Activated T-cell treated with anti-CD3 and anti-CD28 coated beads, Interleukin-2, amount 50 U/mL, for 24 hours (primary cell): ENCODE results near the gene NTN3.

Source experiments
- DNase-seq: peaks from one replicate; pipeline ENCODE4 v3.0.0-alpha.2; 2020
- H3K27ac Mint-ChIP-seq: 2 replicates; pipeline ENCODE4 v1.8.0; 2020; ENCODE audit warnings: mild to moderate bottlenecking, mixed read lengths
- H3K27me3 Mint-ChIP-seq: 2 replicates; pipeline ENCODE4 v1.8.0; 2020; ENCODE audit warnings: mixed read lengths
- H3K36me3 Mint-ChIP-seq: 2 replicates; pipeline ENCODE4 v1.8.0; 2020; ENCODE audit warnings: low read depth, mixed read lengths
- H3K4me1 Mint-ChIP-seq: 2 replicates; pipeline ENCODE4 v1.8.0; 2020; ENCODE audit warnings: low read depth, mixed read lengths
- H3K4me3 Mint-ChIP-seq: 2 replicates; pipeline ENCODE4 v1.8.0; 2020; ENCODE audit warnings: mild to moderate bottlenecking, moderate library complexity, mixed read lengths
- H3K9me3 Mint-ChIP-seq: 2 replicates; pipeline ENCODE4 v1.8.0; 2020; ENCODE audit warnings: mixed read lengths

Gene NTN3

DNA sequence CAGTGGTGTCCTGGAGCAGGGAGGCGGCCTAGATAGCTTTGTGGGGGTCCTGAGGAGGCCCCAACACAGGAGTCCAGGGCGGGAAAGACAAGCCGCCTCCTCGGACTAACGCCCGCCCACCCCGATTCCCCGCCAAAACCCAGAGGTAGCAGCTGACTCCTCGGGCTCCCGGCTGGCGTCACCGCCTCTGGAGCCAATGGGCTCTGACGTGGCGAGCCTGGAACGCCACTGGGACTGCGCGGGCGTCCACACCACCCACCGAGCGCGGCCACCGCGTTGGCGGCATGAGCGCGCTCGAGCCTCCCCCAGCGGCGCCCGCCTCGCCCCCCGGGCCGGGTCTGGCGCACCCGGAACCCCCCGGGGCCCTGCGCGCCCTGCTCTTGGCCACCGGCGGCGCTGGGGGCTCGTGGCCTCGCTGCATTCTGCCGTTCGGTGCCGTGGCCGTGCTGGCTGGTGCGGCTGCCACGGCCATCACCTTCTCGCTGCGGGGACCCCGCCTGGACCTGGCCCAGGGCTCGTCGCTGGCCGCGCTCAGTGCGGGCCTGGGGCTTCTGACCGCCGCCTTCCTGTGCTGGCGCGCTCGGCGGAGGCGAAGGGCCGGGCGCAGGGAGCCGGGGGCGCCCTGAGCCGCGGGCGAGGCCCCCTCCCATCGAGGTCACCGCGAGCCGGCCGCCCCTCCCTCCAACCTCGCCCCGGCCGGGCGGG lies 3.4 kb upstream of the NTN3 start:
- H3K36me3 Mint-ChIP-seq = peaks cover 4% of the 10 kb centered on the region
- no peak overlapping the region for H3K27ac Mint-ChIP-seq
- H3K27me3 Mint-ChIP-seq = peaks cover 36% of the 10 kb centered on the region
- peak; percentile 53 for DNase-seq
- no peak overlapping the region for H3K4me3 Mint-ChIP-seq
- peaks cover 16% of the 10 kb centered on the region for H3K4me1 Mint-ChIP-seq
- H3K9me3 Mint-ChIP-seq = no peaks in the 10 kb centered on the region

- no peaks in the 10 kb centered on the region for H3K9me3 Mint-ChIP-seq
- H3K27me3 Mint-ChIP-seq = peaks cover 42% of the 10 kb centered on the region
- peaks cover 2% of the 10 kb centered on the region for H3K36me3 Mint-ChIP-seq
- peak overlapping the region; percentile 26 for H3K27ac Mint-ChIP-seq
- peak; percentile 45 for DNase-seq
- H3K4me1 Mint-ChIP-seq = peaks cover 20% of the 10 kb centered on the region
- H3K4me3 Mint-ChIP-seq = peak overlapping the region; percentile 25
Measured at GRCh38 chr16:2468233-2468724, 2.8 kb upstream of the NTN3 start.

DNA sequence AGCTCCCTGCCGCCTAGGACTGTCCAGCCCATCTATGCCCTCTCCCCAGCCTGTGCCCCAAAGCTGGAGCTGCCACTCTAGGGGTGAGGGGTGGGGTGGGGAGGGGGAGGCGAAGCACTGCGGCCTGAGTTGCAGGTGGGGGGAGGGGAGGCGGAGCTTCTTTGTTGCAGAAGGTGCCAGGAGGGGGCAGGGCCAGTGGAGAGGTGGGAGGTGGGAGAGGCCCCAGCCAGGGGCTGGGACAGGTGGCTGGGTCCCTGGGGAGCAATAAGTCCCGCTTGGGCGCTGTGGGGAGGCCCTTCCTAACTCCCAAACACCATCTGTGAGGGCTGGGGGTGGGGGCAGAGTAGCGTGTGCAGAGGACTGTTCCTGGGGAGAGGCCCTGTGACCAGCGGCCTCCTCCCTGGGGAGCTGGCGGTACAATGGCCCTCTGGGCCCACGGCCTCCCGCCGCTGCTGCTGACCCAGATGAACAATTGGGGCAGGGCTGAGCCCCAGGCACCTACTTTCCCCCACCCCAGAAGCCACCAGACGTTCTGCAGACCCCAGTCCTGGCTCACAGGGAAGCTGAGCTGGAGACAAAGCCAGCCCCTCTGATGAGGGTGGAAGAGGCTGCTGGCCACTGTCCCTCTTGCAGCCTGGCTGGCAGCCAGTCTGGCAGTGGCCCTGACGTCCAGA lies 2.2 kb upstream of the NTN3 start:
- peak overlapping the region; percentile 25 for H3K4me3 Mint-ChIP-seq
- H3K27ac Mint-ChIP-seq = peak overlapping the region; percentile 26
- H3K4me1 Mint-ChIP-seq = peaks cover 22% of the 10 kb centered on the region
- H3K9me3 Mint-ChIP-seq = no peaks in the 10 kb centered on the region
- DNase-seq = peak; percentile 42
- no peaks in the 10 kb centered on the region for H3K36me3 Mint-ChIP-seq
- peaks cover 44% of the 10 kb centered on the region for H3K27me3 Mint-ChIP-seq

GRCh38 chr16:2469399-2470233 lies 1.5 kb upstream of the NTN3 start:
- no peak overlapping the region for H3K4me3 Mint-ChIP-seq
- no peak for DNase-seq
- no peak overlapping the region for H3K27ac Mint-ChIP-seq
- no peaks in the 10 kb centered on the region for H3K36me3 Mint-ChIP-seq
- H3K4me1 Mint-ChIP-seq = peaks cover 22% of the 10 kb centered on the region
- H3K9me3 Mint-ChIP-seq = no peaks in the 10 kb centered on the region
- H3K27me3 Mint-ChIP-seq = peaks cover 44% of the 10 kb centered on the region

GRCh38 chr16:2470234-2470601 lies 879 bp upstream of the NTN3 start:
- peaks cover 44% of the 10 kb centered on the region for H3K27me3 Mint-ChIP-seq
- no peak overlapping the region for H3K27ac Mint-ChIP-seq
- H3K4me1 Mint-ChIP-seq = peaks cover 22% of the 10 kb centered on the region
- no peaks in the 10 kb centered on the region for H3K9me3 Mint-ChIP-seq
- no peaks in the 10 kb centered on the region for H3K36me3 Mint-ChIP-seq
- no peak overlapping the region for H3K4me3 Mint-ChIP-seq
- DNase-seq = no peak

GRCh38 chr16:2470603-2471015 lies 488 bp upstream of the NTN3 start:
- H3K36me3 Mint-ChIP-seq = no peaks in the 10 kb centered on the region
- DNase-seq = peak; percentile 46
- H3K9me3 Mint-ChIP-seq = no peaks in the 10 kb centered on the region
- peaks cover 44% of the 10 kb centered on the region for H3K27me3 Mint-ChIP-seq
- H3K4me1 Mint-ChIP-seq = peaks cover 22% of the 10 kb centered on the region
- no peak overlapping the region for H3K27ac Mint-ChIP-seq
- no peak overlapping the region for H3K4me3 Mint-ChIP-seq

DNA sequence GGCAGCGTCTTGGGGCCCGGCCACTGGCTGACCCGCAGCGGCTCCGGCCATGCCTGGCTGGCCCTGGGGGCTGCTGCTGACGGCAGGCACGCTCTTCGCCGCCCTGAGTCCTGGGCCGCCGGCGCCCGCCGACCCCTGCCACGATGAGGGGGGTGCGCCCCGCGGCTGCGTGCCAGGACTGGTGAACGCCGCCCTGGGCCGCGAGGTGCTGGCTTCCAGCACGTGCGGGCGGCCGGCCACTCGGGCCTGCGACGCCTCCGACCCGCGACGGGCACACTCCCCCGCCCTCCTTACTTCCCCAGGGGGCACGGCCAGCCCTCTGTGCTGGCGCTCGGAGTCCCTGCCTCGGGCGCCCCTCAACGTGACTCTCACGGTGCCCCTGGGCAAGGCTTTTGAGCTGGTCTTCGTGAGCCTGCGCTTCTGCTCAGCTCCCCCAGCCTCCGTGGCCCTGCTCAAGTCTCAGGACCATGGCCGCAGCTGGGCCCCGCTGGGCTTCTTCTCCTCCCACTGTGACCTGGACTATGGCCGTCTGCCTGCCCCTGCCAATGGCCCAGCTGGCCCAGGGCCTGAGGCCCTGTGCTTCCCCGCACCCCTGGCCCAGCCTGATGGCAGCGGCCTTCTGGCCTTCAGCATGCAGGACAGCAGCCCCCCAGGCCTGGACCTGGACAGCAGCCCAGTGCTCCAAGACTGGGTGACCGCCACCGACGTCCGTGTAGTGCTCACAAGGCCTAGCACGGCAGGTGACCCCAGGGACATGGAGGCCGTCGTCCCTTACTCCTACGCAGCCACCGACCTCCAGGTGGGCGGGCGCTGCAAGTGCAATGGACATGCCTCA lies 773 bp downstream of the NTN3 start:
- Mint-ChIP-seq H3K27me3 (peaks cover 41% of the 10 kb centered on the region), H3K4me3 (no peak overlapping the region)
- no peak for DNase-seq

GRCh38 chr16:2472488-2472864 lies 1.4 kb downstream of the NTN3 start:
- no peaks in the 10 kb centered on the region for H3K9me3 Mint-ChIP-seq
- H3K27ac Mint-ChIP-seq = no peak overlapping the region
- no peak overlapping the region for H3K4me3 Mint-ChIP-seq
- no peaks in the 10 kb centered on the region for H3K36me3 Mint-ChIP-seq
- peaks cover 32% of the 10 kb centered on the region for H3K4me1 Mint-ChIP-seq
- DNase-seq = no peak
- H3K27me3 Mint-ChIP-seq = peaks cover 36% of the 10 kb centered on the region

More for the DNA sequence above, 773 bp downstream of the NTN3 start:
- Mint-ChIP-seq H3K36me3 (no peaks in the 10 kb centered on the region), H3K9me3 (no peaks in the 10 kb centered on the region), H3K27ac (no peak overlapping the region), H3K4me1 (peaks cover 34% of the 10 kb centered on the region)

DNA sequence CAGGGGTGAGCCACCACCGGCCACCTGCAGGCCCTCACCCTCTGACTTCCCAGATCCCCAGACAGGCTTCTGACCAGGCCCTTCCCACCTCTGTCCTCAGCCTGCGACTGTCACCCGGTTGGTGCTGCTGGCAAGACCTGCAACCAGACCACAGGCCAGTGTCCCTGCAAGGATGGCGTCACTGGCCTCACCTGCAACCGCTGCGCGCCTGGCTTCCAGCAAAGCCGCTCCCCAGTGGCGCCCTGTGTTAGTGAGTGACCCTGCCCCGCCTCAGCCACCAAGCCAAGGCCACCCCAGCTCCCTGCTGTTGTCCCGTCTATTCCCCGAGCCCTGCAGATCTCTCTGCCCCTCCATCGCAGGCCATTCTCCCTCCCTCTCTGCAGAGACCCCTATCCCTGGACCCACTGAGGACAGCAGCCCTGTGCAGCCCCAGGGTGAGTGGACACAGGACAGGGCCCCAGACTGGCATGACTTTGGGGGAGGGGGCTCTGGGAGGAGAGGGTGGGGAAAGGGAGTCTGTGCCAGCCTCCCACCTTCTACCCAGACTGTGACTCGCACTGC lies 1.9 kb downstream of the NTN3 start:
- Mint-ChIP-seq H3K4me1 (peaks cover 32% of the 10 kb centered on the region), H3K9me3 (no peaks in the 10 kb centered on the region), H3K36me3 (no peaks in the 10 kb centered on the region), H3K27ac (peak overlapping the region; percentile 37), H3K4me3 (peak overlapping the region; percentile 69), H3K27me3 (peaks cover 36% of the 10 kb centered on the region)
- no peak for DNase-seq

- DNase-seq = no peak
- Mint-ChIP-seq H3K4me3 (peak overlapping the region; percentile 69), H3K27me3 (peaks cover 31% of the 10 kb centered on the region), H3K36me3 (no peaks in the 10 kb centered on the region), H3K27ac (peak overlapping the region; percentile 66), H3K4me1 (peaks cover 28% of the 10 kb centered on the region), H3K9me3 (no peaks in the 10 kb centered on the region)
Measured at GRCh38 chr16:2473446-2473926, 2.4 kb downstream of the NTN3 start.

- Mint-ChIP-seq H3K9me3 (no peaks in the 10 kb centered on the region), H3K4me3 (peak overlapping the region; percentile 80), H3K4me1 (peaks cover 25% of the 10 kb centered on the region), H3K27me3 (peaks cover 25% of the 10 kb centered on the region), H3K36me3 (no peaks in the 10 kb centered on the region), H3K27ac (peak overlapping the region; percentile 85)
- peak; percentile 79 for DNase-seq
Measured at GRCh38 chr16:2473999-2474876, 3.1 kb downstream of the NTN3 start.

DNA sequence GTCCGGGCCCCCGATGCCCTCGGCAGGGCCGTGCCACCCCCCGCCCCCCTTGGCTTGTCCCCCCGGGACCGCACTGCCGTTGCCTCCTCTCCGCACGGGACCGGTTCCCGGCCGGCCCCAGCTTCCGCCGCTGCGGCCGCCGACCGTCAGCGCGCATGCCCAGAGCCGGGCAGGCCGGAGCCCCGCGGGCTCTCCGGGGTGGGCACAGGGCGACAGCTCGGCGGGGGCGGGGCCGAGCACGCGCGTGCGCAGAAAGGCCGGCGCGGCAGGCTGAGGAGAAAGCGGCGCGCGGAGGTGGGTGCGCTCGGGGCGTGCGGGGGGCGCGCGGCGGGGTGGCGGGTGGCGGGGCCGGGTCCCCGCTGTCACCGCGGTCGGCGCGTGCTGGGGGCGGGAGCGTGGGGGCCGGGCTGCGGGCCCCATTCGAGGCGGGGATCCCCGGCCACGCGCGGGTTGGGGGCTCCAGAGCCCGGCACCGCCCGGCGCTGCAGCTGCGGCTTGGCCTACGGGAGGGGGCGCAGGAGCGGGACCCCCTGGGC lies 3.8 kb downstream of the NTN3 start, which contains the start of gene TBC1D24:
TSS of gene TBC1D24 (plus strand) at position 251 of the 536 bp plus-strand sequence. CDS start 21,022 bp downstream, outside the sequence.
- no peaks in the 10 kb centered on the region for H3K36me3 Mint-ChIP-seq
- H3K4me1 Mint-ChIP-seq = peaks cover 25% of the 10 kb centered on the region
- no peaks in the 10 kb centered on the region for H3K9me3 Mint-ChIP-seq
- DNase-seq = peak; percentile 91
- peak within 1 kb of the TSS; percentile 80 for H3K4me3 Mint-ChIP-seq
- peak within 1 kb of the TSS; percentile 85 for H3K27ac Mint-ChIP-seq
- peaks cover 18% of the 10 kb centered on the region for H3K27me3 Mint-ChIP-seq
